ENCODE results near the gene S100A7A.
"Not testable (repeated sequence)": the region's sequence is repeated elsewhere in the genome, so short reads cannot be mapped to it uniquely, and the experiment has no call there.

Gene S100A7A

GRCh38 chr1:153403421-153404085 lies 12.8 kb upstream of the S100A7A start:
- H3K9me3 ChIP-seq (ENCODE audit: control insufficient read depth in 2 of 2, low read length in 2 of 2), result no peaks in the 10 kb centered on the region
- H3K36me3 ChIP-seq (ENCODE audit: control insufficient read depth in 2 of 2, insufficient read depth in 2 of 2, low read length in 2 of 2), result no peaks in the 10 kb centered on the region
- no peak overlapping the region for H3K4me3 ChIP-seq (ENCODE audit: low read length in 2 of 2)
- H3K27ac ChIP-seq (ENCODE audit: low read depth in 2 of 2, low read length in 2 of 2), result no peak overlapping the region
- H3K9ac ChIP-seq (ENCODE audit: low read depth in 1 of 2, low read length in 2 of 2), result no peak overlapping the region
- no peaks in the 10 kb centered on the region for H3K4me1 ChIP-seq (ENCODE audit: control insufficient read depth in 2 of 2, insufficient read depth in 2 of 2, low read length in 2 of 2)
- H3K27me3 ChIP-seq (ENCODE audit: control insufficient read depth in 2 of 2, insufficient read depth in 2 of 2, low read length in 2 of 2), result no peaks in the 10 kb centered on the region

GRCh38 chr1:153404086-153404635 lies 12.2 kb upstream of the S100A7A start:
- H3K4me3 ChIP-seq (ENCODE audit: low read length in 2 of 2), result no peak overlapping the region
- no peaks in the 10 kb centered on the region for H3K9me3 ChIP-seq (ENCODE audit: control insufficient read depth in 2 of 2, low read length in 2 of 2)
- no peaks in the 10 kb centered on the region for H3K27me3 ChIP-seq (ENCODE audit: control insufficient read depth in 2 of 2, insufficient read depth in 2 of 2, low read length in 2 of 2)
- H3K36me3 ChIP-seq (ENCODE audit: control insufficient read depth in 2 of 2, insufficient read depth in 2 of 2, low read length in 2 of 2), result no peaks in the 10 kb centered on the region
- H3K9ac ChIP-seq (ENCODE audit: low read depth in 1 of 2, low read length in 2 of 2), result no peak overlapping the region
- no peak overlapping the region for H3K27ac ChIP-seq (ENCODE audit: low read depth in 2 of 2, low read length in 2 of 2)
- no peaks in the 10 kb centered on the region for H3K4me1 ChIP-seq (ENCODE audit: control insufficient read depth in 2 of 2, insufficient read depth in 2 of 2, low read length in 2 of 2)

- Histone ChIP-seq H3K9ac (ENCODE audit: low read depth in 1 of 2, low read length in 2 of 2) (no peak overlapping the region), H3K36me3 (ENCODE audit: control insufficient read depth in 2 of 2, insufficient read depth in 2 of 2, low read length in 2 of 2) (no peaks in the 10 kb centered on the region), H3K9me3 (ENCODE audit: control insufficient read depth in 2 of 2, low read length in 2 of 2) (no peaks in the 10 kb centered on the region), H3K4me3 (ENCODE audit: low read length in 2 of 2) (no peak overlapping the region), H3K4me1 (ENCODE audit: control insufficient read depth in 2 of 2, insufficient read depth in 2 of 2, low read length in 2 of 2) (no peaks in the 10 kb centered on the region), H3K27ac (ENCODE audit: low read depth in 2 of 2, low read length in 2 of 2) (no peak overlapping the region), H3K27me3 (ENCODE audit: control insufficient read depth in 2 of 2, insufficient read depth in 2 of 2, low read length in 2 of 2) (no peaks in the 10 kb centered on the region)
Measured at GRCh38 chr1:153404768-153405167, 11.6 kb upstream of the S100A7A start.

DNA sequence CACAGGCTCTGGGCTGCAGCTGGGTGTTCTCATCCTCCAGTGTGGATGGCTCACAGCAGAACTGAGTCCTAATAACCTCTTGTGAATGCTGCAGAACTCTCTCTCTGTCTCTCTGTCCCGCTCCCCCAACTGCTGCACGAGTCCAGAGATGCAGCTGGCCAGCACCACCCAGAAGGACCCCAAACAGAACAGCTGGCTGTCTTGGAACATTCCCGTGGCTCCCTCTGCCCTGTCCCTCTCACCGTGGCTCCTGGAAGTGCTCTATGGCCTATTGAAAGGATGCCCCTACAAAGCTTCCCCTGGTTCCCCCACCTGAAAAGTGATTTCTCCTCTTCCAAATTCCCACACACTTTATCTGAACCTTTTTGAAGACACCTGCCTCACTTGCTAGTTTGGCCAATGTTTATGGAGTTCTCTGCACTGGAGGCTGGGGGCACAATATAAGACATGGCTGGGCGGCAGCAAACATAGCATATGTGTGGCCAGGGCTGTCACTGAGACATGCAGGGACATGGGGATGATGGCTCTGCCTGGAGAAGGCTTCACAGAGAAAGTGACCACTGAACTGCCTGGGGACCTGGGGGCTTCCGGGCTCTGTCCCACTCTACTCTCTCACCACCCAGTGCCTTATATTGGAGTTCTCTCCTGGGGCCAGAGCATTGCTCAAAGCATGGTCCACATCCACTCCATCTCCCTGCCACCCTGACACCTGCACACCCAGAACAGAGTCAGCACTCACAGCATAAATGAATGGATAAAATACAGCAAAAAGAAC lies 10.3 kb upstream of the S100A7A start:
- not testable (repeated sequence) for H3K27me3 ChIP-seq (ENCODE audit: control insufficient read depth in 2 of 2, insufficient read depth in 2 of 2, low read length in 2 of 2); H3K4me1 ChIP-seq (ENCODE audit: control insufficient read depth in 2 of 2, insufficient read depth in 2 of 2, low read length in 2 of 2)

GRCh38 chr1:153407274-153407673 lies 9.0 kb upstream of the S100A7A start:
- H3K27ac ChIP-seq (ENCODE audit: low read depth in 2 of 2, low read length in 2 of 2); H3K9me3 ChIP-seq (ENCODE audit: control insufficient read depth in 2 of 2, low read length in 2 of 2); H3K36me3 ChIP-seq (ENCODE audit: control insufficient read depth in 2 of 2, insufficient read depth in 2 of 2, low read length in 2 of 2); H3K27me3 ChIP-seq (ENCODE audit: control insufficient read depth in 2 of 2, insufficient read depth in 2 of 2, low read length in 2 of 2); H3K4me1 ChIP-seq (ENCODE audit: control insufficient read depth in 2 of 2, insufficient read depth in 2 of 2, low read length in 2 of 2); H3K9ac ChIP-seq (ENCODE audit: low read depth in 1 of 2, low read length in 2 of 2); H3K4me3 ChIP-seq (ENCODE audit: low read length in 2 of 2): not testable (repeated sequence)

More for the DNA sequence above, 10.3 kb upstream of the S100A7A start:
- not testable (repeated sequence) for H3K36me3 ChIP-seq (ENCODE audit: control insufficient read depth in 2 of 2, insufficient read depth in 2 of 2, low read length in 2 of 2); H3K9ac ChIP-seq (ENCODE audit: low read depth in 1 of 2, low read length in 2 of 2); H3K27ac ChIP-seq (ENCODE audit: low read depth in 2 of 2, low read length in 2 of 2); H3K4me3 ChIP-seq (ENCODE audit: low read length in 2 of 2); H3K9me3 ChIP-seq (ENCODE audit: control insufficient read depth in 2 of 2, low read length in 2 of 2)

GRCh38 chr1:153413961-153414360 lies 2.4 kb upstream of the S100A7A start:
- not testable (repeated sequence) for H3K27me3 ChIP-seq (ENCODE audit: control insufficient read depth in 2 of 2, insufficient read depth in 2 of 2, low read length in 2 of 2); H3K4me3 ChIP-seq (ENCODE audit: low read length in 2 of 2); H3K4me1 ChIP-seq (ENCODE audit: control insufficient read depth in 2 of 2, insufficient read depth in 2 of 2, low read length in 2 of 2); H3K27ac ChIP-seq (ENCODE audit: low read depth in 2 of 2, low read length in 2 of 2); H3K36me3 ChIP-seq (ENCODE audit: control insufficient read depth in 2 of 2, insufficient read depth in 2 of 2, low read length in 2 of 2); H3K9ac ChIP-seq (ENCODE audit: low read depth in 1 of 2, low read length in 2 of 2); H3K9me3 ChIP-seq (ENCODE audit: control insufficient read depth in 2 of 2, low read length in 2 of 2)

DNA sequence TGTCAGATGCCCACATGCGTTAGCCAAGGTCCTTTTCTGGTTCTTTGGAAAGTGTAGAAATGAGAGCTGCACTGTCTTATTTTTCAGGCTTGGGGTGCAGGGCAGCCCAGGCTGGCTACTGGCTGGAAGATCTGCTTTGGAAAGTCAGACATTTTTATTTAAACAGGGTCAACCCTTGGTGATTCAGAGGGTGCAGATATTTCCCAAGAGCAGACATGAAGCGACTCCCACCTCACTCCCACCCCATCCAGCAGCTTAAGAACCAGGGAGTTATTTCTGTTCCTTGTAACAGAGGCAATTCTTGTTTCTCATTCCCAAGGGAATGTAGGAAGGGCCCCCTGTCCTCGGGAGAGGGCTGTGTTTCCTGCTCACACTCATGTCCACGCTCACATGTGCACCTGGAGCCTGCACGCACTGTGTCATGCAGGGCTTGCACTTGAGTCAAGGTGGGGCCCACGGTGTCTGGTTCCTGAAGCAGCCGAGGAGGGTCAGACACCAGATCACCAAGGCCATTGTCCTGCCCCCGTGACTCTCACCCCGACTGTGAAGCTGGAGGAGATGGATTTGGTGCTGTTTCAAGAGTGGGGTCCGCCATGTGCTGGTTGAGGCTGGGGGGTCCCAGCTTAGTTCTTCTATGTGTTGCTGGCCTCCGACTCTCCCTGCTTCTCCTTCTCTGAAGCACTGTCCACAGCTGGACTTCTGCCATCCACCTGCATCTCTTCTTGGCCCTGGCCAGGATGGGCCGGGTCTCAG lies 992 bp downstream of the S100A7A start:
- H3K27ac ChIP-seq (ENCODE audit: low read depth in 2 of 2, low read length in 2 of 2), result no peak overlapping the region
- H3K4me3 ChIP-seq (ENCODE audit: low read length in 2 of 2), result no peak overlapping the region
- no peak overlapping the region for H3K9ac ChIP-seq (ENCODE audit: low read depth in 1 of 2, low read length in 2 of 2)
- H3K27me3 ChIP-seq (ENCODE audit: control insufficient read depth in 2 of 2, insufficient read depth in 2 of 2, low read length in 2 of 2), result no peaks in the 10 kb centered on the region
- no peaks in the 10 kb centered on the region for H3K36me3 ChIP-seq (ENCODE audit: control insufficient read depth in 2 of 2, insufficient read depth in 2 of 2, low read length in 2 of 2)
- H3K9me3 ChIP-seq (ENCODE audit: control insufficient read depth in 2 of 2, low read length in 2 of 2), result no peaks in the 10 kb centered on the region
- no peaks in the 10 kb centered on the region for H3K4me1 ChIP-seq (ENCODE audit: control insufficient read depth in 2 of 2, insufficient read depth in 2 of 2, low read length in 2 of 2)

DNA sequence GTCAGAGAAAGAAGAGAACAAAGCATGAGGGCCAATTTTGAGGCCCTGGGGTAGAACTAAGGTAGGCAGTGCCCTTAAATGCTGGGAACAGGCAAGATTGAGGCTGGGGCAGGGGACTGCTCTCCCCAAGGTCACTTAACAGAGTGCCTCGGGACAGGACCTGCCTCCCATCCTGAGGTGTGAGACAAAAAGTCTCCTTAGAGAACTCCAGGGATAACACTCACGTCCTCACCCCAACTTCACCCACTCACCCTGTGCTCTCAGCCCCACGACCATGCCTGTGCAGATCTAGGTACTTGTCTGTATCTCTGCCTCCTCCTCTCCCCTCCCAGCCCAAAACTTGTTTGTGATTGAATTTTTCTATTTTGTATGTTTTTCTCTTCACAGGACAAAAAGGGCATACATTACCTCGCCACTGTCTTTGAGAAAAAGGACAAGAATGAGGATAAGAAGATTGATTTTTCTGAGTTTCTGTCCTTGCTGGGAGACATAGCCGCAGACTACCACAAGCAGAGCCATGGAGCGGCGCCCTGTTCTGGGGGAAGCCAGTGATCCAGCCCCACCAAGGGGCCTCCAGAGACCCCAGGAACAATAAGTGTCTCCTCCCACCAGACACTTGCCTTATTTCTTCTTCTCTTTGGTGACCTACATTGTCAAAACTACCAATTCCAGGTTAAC lies 2.6 kb downstream of the S100A7A start:
- not testable (repeated sequence) for H3K4me1 ChIP-seq (ENCODE audit: control insufficient read depth in 2 of 2, insufficient read depth in 2 of 2, low read length in 2 of 2); H3K36me3 ChIP-seq (ENCODE audit: control insufficient read depth in 2 of 2, insufficient read depth in 2 of 2, low read length in 2 of 2); H3K4me3 ChIP-seq (ENCODE audit: low read length in 2 of 2); H3K9me3 ChIP-seq (ENCODE audit: control insufficient read depth in 2 of 2, low read length in 2 of 2); H3K27ac ChIP-seq (ENCODE audit: low read depth in 2 of 2, low read length in 2 of 2); H3K27me3 ChIP-seq (ENCODE audit: control insufficient read depth in 2 of 2, insufficient read depth in 2 of 2, low read length in 2 of 2); H3K9ac ChIP-seq (ENCODE audit: low read depth in 1 of 2, low read length in 2 of 2)

GRCh38 chr1:153419436-153419793 lies 3.1 kb downstream of the S100A7A start:
- not testable (repeated sequence) for H3K36me3 ChIP-seq (ENCODE audit: control insufficient read depth in 2 of 2, insufficient read depth in 2 of 2, low read length in 2 of 2); H3K4me1 ChIP-seq (ENCODE audit: control insufficient read depth in 2 of 2, insufficient read depth in 2 of 2, low read length in 2 of 2); H3K27ac ChIP-seq (ENCODE audit: low read depth in 2 of 2, low read length in 2 of 2); H3K27me3 ChIP-seq (ENCODE audit: control insufficient read depth in 2 of 2, insufficient read depth in 2 of 2, low read length in 2 of 2); H3K9me3 ChIP-seq (ENCODE audit: control insufficient read depth in 2 of 2, low read length in 2 of 2); H3K9ac ChIP-seq (ENCODE audit: low read depth in 1 of 2, low read length in 2 of 2); H3K4me3 ChIP-seq (ENCODE audit: low read length in 2 of 2)

DNA sequence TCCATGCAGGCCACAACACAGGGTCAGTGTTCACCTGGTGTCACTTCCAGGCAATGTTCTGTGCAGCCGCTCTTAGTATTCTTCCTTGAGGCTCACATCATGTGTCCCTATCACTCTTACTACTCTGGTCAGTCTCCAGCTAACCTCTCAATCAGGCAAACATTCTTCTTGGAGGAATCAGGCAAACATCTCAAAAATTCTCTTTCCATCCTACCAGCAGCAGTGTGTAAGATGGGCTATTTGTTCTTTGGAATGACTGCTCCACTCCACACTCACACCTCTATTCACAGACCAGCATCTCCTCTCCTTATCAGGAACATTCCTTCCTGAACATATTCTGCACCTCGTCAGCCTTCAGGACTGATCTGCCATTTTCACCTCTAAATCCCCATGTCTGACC lies 4.0 kb downstream of the S100A7A start:
- no peak overlapping the region for H3K4me3 ChIP-seq (ENCODE audit: low read length in 2 of 2)
- no peak overlapping the region for H3K9ac ChIP-seq (ENCODE audit: low read depth in 1 of 2, low read length in 2 of 2)
- H3K27me3 ChIP-seq (ENCODE audit: control insufficient read depth in 2 of 2, insufficient read depth in 2 of 2, low read length in 2 of 2), result no peaks in the 10 kb centered on the region
- no peaks in the 10 kb centered on the region for H3K4me1 ChIP-seq (ENCODE audit: control insufficient read depth in 2 of 2, insufficient read depth in 2 of 2, low read length in 2 of 2)
- no peak overlapping the region for H3K27ac ChIP-seq (ENCODE audit: low read depth in 2 of 2, low read length in 2 of 2)
- no peaks in the 10 kb centered on the region for H3K9me3 ChIP-seq (ENCODE audit: control insufficient read depth in 2 of 2, low read length in 2 of 2)
- no peaks in the 10 kb centered on the region for H3K36me3 ChIP-seq (ENCODE audit: control insufficient read depth in 2 of 2, insufficient read depth in 2 of 2, low read length in 2 of 2)

All from mucosa of rectum (tissue), 2 donors.